Measurements from ENCODE around the gene IPO4. TPM values are rescaled to one million over a fixed set of nuclear protein-coding genes. Genes with fewer than 3 reads are reported as not detected.

The IPO4 gene
- total and polyA plus RNA-seq, 9 of the 15 experiments (the other 6 are each of a cell fraction or from before 2014, with no cell fraction given) = 7.3 to 122 (median 31.8) TPM

DNA sequence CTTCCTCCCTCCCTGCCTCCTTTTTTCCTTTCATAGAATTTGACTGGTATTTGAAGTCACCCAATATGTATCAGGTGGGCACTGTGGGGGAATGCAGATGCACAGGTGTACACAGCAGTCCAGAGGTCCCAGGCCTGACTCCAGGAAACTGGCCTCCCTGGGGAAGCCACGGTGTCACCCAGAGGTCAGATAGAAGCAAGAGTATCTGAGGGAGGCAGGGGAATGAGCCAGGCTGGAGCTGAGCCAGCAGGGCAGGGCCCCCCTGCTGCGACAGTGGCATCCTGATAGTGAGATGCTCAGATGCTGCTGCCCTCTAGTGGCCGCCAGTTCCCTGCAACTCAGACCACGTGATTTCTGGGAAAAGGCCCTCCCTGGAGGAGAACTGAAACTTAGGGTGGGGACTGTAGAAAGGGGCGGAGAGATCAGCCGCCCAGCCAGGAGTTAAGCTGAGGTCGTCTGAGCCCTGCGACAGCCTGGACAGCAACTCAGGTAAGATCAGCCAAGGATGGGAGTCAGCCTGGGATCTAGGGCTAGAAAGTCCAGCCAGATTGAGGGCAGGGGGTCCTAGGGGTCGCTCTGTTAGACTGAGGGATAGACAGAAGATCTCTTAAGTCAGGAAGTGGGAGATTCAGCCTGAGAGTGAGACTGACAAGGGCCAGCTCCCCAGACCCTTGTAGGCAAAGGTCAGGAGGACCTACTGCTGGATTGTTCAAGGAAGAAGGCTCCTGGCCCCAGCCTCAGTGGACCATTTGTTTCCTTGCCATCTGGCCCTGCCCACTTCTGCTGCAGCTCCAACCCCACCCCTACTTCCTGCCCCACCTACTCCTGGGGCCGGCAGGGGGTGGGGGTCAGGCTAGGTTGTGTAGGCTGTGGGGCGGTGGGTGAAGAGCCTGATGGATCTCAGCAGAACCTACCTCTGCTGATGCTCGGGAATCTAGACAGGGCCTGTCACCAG lies 27.5 kb downstream of the IPO4 start, which contains the start of gene IRF9 (continued):
- TF ChIP-seq CBFA2T2 (conservative IDR thresholded peaks at IDR 0.05) (peak; percentile 76), ZNF165 (CRISPR knock-in tag; IDR thresholded peaks at IDR 0.05; ENCODE audit: borderline replicate concordance) (no peak), ZNF12 (CRISPR knock-in tag; IDR thresholded peaks at IDR 0.05) (no peak), ZNF586 (CRISPR knock-in tag; conservative IDR thresholded peaks at IDR 0.05) (no peak), ARNT (IDR thresholded peaks at IDR 0.05) (no peak), SAP30 (IDR thresholded peaks at IDR 0.05; ENCODE audit: borderline replicate concordance, insufficient read depth, low read depth, low read length, poor library complexity, severe bottlenecking) (no peak), HDAC2 (IDR thresholded peaks at IDR 0.05) (0 out of 2 replicates have a peak, but pooled peaks have one; percentile 45), CREM (IDR thresholded peaks at IDR 0.05; ENCODE audit: low read depth) (peak; percentile 57; the same call in 1 of the 2 replicates), TAF15 (IDR thresholded peaks at IDR 0.05; ENCODE audit: low read depth, low read length) (no peak), SMC3 (conservative IDR thresholded peaks at IDR 0.05; ENCODE audit: insufficient read depth, low read depth, low read length) (peak; percentile 74), ZNF408 (CRISPR knock-in tag; IDR thresholded peaks at IDR 0.05; ENCODE audit: low read depth) (no peak), LCOR (CRISPR knock-in tag; IDR thresholded peaks at IDR 0.05) (peak; percentile 76), ZNF133 (CRISPR knock-in tag; IDR thresholded peaks at IDR 0.05) (no peak), NEUROD1 (IDR thresholded peaks at IDR 0.05; ENCODE audit: borderline replicate concordance, low read depth, low read length, partially characterized antibody) (peak; percentile 58), LEF1 (IDR thresholded peaks at IDR 0.05) (0 out of 2 replicates have a peak, but pooled peaks have one; percentile 16)
- TF ChIP-seq, protein P1, sequence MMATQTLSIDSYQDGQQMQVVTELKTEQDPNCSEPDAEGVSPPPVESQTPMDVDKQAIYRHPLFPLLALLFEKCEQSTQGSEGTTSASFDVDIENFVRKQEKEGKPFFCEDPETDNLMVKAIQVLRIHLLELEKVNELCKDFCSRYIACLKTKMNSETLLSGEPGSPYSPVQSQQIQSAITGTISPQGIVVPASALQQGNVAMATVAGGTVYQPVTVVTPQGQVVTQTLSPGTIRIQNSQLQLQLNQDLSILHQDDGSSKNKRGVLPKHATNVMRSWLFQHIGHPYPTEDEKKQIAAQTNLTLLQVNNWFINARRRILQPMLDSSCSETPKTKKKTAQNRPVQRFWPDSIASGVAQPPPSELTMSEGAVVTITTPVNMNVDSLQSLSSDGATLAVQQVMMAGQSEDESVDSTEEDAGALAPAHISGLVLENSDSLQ (IDR thresholded peaks at IDR 0.05) = no peak
- TF ChIP-seq, protein P2, sequence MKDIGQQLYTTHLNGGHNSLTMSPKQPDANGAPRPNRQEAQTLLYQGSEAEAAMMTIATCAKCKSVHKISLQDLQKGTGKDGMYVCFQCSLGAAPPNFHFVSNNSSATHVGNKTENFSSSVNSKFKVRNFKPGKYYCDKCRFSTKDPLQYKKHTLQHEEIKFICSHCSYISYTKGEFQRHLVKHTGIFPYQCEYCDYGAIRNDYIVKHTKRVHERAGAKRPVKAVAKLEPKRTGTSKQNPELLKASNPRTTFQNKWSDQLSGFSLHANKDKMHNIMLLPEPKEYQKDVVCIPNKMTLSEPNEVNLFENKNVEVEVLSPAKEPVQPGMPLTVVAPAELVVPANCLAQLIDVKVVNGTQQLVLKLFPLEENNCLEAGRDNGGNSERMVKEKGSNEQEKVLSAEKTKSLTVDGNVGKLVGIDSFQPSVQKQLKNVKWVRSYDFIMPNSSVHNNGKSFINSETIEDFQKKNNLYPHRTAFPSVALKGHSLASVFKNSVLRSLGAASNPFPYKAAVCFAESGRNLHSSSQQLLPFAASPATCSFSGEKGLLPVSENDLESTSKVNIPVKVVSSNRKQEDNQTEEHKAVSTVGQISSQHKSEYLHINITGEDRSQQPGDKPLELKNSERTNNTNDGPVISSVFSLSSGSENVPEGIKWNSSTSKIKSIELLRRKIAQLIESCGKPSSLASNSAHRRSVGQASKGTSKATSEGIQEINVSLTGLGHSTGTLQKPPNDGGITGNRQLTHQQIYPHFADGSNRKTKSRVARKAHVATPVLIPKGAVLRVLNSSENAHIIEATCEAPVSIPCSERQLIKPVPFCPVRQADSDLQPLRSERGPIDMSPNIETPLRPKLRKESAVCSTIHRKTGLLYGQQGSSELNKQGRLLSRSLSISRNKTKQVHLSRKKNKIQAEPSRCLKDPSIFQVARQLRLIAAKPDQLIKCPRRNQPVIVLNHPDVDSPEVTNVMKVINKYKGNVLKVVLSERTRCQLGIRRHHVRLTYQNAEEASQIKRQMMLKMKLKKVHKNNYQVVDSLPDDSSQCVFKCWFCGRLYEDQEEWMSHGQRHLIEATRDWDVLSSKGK (CRISPR knock-in tag; IDR thresholded peaks at IDR 0.05) = no peak
- TF ChIP-seq, protein P3, sequence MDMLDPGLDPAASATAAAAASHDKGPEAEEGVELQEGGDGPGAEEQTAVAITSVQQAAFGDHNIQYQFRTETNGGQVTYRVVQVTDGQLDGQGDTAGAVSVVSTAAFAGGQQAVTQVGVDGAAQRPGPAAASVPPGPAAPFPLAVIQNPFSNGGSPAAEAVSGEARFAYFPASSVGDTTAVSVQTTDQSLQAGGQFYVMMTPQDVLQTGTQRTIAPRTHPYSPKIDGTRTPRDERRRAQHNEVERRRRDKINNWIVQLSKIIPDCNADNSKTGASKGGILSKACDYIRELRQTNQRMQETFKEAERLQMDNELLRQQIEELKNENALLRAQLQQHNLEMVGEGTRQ (CRISPR knock-in tag; IDR thresholded peaks at IDR 0.05) = peak; percentile 94
- TF ChIP-seq, protein P4, sequence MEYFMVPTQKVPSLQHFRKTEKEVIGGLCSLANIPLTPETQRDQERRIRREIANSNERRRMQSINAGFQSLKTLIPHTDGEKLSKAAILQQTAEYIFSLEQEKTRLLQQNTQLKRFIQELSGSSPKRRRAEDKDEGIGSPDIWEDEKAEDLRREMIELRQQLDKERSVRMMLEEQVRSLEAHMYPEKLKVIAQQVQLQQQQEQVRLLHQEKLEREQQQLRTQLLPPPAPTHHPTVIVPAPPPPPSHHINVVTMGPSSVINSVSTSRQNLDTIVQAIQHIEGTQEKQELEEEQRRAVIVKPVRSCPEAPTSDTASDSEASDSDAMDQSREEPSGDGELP (CRISPR knock-in tag; IDR thresholded peaks at IDR 0.05; ENCODE audit: borderline replicate concordance) = peak; percentile 78
